SK-N-MC (cell line): Measurements from ENCODE around the gene NPBWR2.
A peak's percentile ranks its signal among the peaks of the same experiment; 100 is the strongest.

Experiments
- DNase-seq: peaks from one replicate; pipeline ENCODE4 v3.0.0-alpha.2; 2011; ENCODE audit warnings: low read depth, low spot score
- H3K27ac ChIP-seq: fragments of 200-600 bp; sonication (generic); 2 replicates; pipeline ENCODE4 v1.5.1; 2016; ENCODE audit warnings: mixed run types
- H3K36me3 ChIP-seq: fragments of 200-600 bp; sonication (generic); 2 replicates; pipeline ENCODE4 v1.6.1; 2017; ENCODE audit warnings: antibody characterized with exemption, low read length, mixed read lengths; ENCODE audit not compliant: insufficient read depth
- H3K4me3 ChIP-seq: fragments of 200-600 bp; sonication (generic); 2 replicates; pipeline ENCODE4 v1.5.1; 2016
- H3K9ac ChIP-seq: fragments of 200-600 bp; sonication (generic); 2 replicates; pipeline ENCODE4 v1.8.0; 2017; ENCODE audit warnings: mixed run types, mixed read lengths; ENCODE audit not compliant: insufficient read length
- H3K9me3 ChIP-seq: fragments of 200-600 bp; sonication (generic); 2 replicates; pipeline ENCODE4 v1.6.1; 2017; ENCODE audit warnings: low read depth, mild to moderate bottlenecking, antibody characterized with exemption, low read length, moderate library complexity, mixed read lengths
- EZH2 ChIP-seq: fragments of 200-600 bp; sonication (generic); IDR thresholded peaks from one replicate; pipeline ENCODE4 v1.6.1; 2017; ENCODE audit warnings: antibody characterized with exemption
- FOXP2 ChIP-seq: optimal IDR thresholded peaks from 2 replicates; pipeline ENCODE3; 2011; ENCODE audit warnings: mild to moderate bottlenecking, moderate library complexity; ENCODE audit not compliant: insufficient read depth; ENCODE audit errors: extremely low read length, control extremely low read depth
- POLR2AphosphoS5 ChIP-seq: IDR thresholded peaks from 2 replicates; pipeline ENCODE4 v1.6.1; 2012; ENCODE audit warnings: mild to moderate bottlenecking, low read depth, low read length, borderline replicate concordance

Gene NPBWR2

DNA sequence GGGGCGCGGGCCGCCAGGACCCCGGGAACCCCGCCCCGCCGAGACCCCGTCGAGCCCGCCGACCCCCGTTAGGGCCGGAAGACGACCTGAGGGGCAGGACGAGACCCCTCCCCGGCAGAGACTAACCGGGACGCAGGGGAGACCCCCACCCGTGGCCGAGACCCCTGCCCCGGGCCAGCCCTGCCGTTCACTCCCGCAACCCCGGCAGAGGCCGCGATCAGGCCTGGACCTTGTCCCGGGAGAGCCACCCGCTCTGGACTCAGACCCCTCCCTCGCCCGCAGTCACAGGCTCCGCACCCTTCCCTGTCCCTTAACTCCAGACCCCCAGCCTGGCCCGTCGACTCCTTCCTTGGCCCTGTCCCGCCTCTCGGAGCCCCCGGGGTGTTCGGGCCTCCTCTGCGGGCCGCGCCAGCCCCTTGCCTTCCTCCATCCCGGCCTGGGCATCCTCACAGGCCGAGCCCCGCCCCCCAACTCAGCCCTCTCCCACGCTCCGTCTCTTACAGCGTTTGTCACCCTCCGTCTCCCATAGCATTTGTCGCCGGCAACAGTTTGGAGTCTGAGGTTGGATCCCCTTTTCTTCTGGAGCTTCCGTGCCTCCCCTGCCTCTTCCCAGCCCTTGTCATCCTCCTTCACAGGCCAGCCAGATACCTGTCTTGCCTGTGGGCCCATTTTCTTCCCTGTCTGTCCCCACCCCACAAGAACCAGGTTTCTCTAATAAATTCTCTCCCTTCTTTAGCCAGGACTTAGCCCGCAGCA is 43.8 kb downstream of the NPBWR2 start:
- Histone ChIP-seq H3K9ac (peak overlapping the region; percentile 76), H3K27ac (no peak overlapping the region)
- DNase-seq: no peak

GRCh38 chr20:64062596-64063388 is 44.6 kb downstream of the NPBWR2 start, which contains the start of gene TCEA2:
TCEA2 (plus strand) TSS chr20:64063198; CDS start chr20:64063313, 115 bp downstream.
- Histone ChIP-seq H3K9me3 (no peaks in the 10 kb centered on the region), H3K27ac (peak within 1 kb of the TSS; percentile 26; the same call in 1 of the 2 replicates), H3K4me3 (peak within 1 kb of the TSS; percentile 87), H3K9ac (peak within 1 kb of the TSS; percentile 78), H3K36me3 (no peaks in the 10 kb centered on the region)
- peak; percentile 57 for DNase-seq
- TF ChIP-seq EZH2 (no peak), POLR2AphosphoS5 (peak; percentile 75), FOXP2 (no peak)

More for the DNA sequence above, 43.8 kb downstream of the NPBWR2 start:
- TF ChIP-seq EZH2: no peak
- TF ChIP-seq FOXP2: no peak
- TF ChIP-seq POLR2AphosphoS5: no peak
- Histone ChIP-seq H3K4me3 (peak overlapping the region; percentile 87), H3K9me3 (no peaks in the 10 kb centered on the region), H3K36me3 (no peaks in the 10 kb centered on the region)

DNA sequence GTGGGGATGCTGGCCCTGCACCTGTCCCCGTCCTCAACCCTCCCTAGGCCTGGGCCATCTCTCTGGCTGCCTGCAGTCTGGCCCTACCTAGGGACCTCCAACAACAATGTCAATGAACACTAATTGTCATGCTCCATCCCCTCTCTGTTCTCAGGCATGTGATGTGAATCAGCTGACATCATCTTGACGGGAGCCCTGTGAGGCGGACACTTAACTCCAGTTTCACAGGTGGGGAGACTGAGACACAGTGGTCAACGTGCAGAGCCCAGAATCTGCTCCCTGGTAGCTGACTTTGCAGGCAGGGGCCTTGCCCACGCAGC is 45.1 kb downstream of the NPBWR2 start:
- H3K36me3 ChIP-seq: no peaks in the 10 kb centered on the region

GRCh38 chr20:64058536-64058935 is 48.8 kb downstream of the NPBWR2 start:
- TF ChIP-seq EZH2 (no peak), POLR2AphosphoS5 (no peak), FOXP2 (no peak)
- no peaks in the 10 kb centered on the region for H3K36me3 ChIP-seq
- no peaks in the 10 kb centered on the region for H3K9me3 ChIP-seq
- no peak overlapping the region for H3K27ac ChIP-seq
- H3K9ac ChIP-seq: no peak overlapping the region
- DNase-seq: no peak
- H3K4me3 ChIP-seq: no peak overlapping the region

More for the DNA sequence above, 45.1 kb downstream of the NPBWR2 start:
- Histone ChIP-seq H3K9ac (peak overlapping the region; percentile 78), H3K4me3 (peak overlapping the region; percentile 87; the same call in 1 of the 2 replicates), H3K9me3 (no peaks in the 10 kb centered on the region), H3K27ac (peak overlapping the region; percentile 26; the same call in 1 of the 2 replicates)
- TF ChIP-seq POLR2AphosphoS5: no peak
- TF ChIP-seq EZH2: no peak
- TF ChIP-seq FOXP2: no peak
- no peak for DNase-seq

DNA sequence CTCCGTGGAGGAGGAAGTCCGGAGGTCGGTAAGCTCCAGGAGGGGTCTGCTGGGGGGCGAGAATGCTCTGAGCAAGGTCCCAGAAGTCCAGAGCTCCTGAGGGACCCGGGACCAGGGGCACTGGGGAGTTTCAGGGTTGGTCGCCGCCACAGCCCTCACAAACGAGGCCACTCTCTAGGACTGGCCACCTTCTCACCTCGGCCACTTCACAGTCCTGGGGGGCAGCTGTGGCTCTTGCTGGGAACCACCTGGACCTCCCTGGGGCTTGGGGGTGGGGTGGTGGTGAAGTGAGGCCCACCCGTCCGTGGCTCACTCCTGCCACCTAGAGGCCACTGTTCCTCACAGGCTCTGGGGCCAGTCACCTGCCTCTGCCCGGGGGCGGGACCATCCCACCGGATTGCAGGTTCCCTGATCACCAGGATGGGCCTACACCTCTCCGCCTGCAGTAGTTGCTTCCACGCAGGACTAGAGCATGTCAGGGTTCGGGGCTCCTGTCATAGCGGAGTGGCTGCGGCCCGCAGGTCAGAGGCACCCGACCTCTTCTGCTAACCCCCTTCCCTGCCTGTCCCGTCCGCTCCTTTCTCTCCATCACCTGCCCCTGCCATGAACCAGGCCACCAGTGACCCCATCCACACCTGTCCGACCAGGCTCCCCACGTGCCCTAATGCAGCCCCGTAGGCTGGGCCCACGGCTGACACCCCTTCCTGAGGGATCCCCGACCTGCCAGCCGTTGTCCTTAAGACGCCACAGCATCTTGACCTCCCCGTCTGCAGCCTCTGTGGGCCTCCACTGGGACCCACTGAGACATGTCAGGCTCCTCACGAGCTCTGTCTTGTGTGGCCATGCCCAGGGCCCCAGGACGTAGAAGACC is 49.5 kb downstream of the NPBWR2 start:
- no peak overlapping the region for H3K9ac ChIP-seq
- no peak overlapping the region; the same call in 1 of the 2 replicates for H3K27ac ChIP-seq
- no peak overlapping the region for H3K4me3 ChIP-seq
- no peaks in the 10 kb centered on the region for H3K9me3 ChIP-seq
- no peak for TF ChIP-seq EZH2
- no peak for TF ChIP-seq FOXP2
- no peak for TF ChIP-seq POLR2AphosphoS5
- no peaks in the 10 kb centered on the region for H3K36me3 ChIP-seq
- DNase-seq: no peak

GRCh38 chr20:64056889-64057627 is 50.3 kb downstream of the NPBWR2 start:
- DNase-seq: no peak
- Histone ChIP-seq H3K4me3 (no peak overlapping the region), H3K27ac (peak overlapping the region; percentile 62), H3K36me3 (no peaks in the 10 kb centered on the region), H3K9me3 (no peaks in the 10 kb centered on the region), H3K9ac (no peak overlapping the region)
- TF ChIP-seq FOXP2 (no peak), POLR2AphosphoS5 (no peak), EZH2 (no peak)

DNA sequence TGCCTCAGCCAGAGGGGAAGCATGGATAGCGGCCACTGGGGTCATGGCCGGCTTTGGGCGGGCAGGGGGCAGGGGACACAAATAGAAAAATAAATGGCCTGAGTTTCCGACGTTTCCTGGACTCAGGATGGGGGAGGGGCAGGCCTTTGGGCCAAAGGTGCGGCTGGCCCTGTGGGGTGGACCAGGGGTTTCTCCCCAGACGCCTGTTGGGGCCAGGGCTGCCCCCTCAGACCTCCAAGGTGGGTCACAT is 50.8 kb downstream of the NPBWR2 start:
- Histone ChIP-seq H3K9me3 (no peaks in the 10 kb centered on the region), H3K36me3 (no peaks in the 10 kb centered on the region), H3K27ac (no peak overlapping the region; the same call in 1 of the 2 replicates), H3K4me3 (no peak overlapping the region), H3K9ac (no peak overlapping the region)
- DNase-seq: no peak
- no peak for TF ChIP-seq EZH2
